ENCODE results near the gene CD55. TPM values are rescaled to one million over a fixed set of nuclear protein-coding genes. Genes with fewer than 3 reads are reported as not detected.

CD55 gene
- total and polyA plus RNA-seq, 2 of the 8 experiments (the other 6 are each of a cell fraction or from before 2014, with no cell fraction given) = 20.1 to 22.8 TPM

DNA sequence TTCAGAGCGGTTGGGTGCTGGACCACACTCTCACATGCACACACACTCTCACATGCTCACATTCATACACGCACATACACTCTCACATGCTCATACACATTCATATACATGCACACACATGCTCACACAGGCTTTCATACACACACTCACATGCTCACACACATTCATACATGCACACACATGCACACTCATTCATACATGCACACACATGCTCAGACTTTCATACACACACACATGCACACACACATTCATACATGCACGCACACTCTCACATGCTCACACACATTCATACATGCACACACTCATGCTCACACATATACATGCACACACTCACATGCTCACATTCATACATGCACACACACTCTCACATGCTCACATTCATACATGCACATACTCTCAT, 6.0 kb upstream of the CD55 start (continued):
- TF ChIP-seq, protein P1, sequence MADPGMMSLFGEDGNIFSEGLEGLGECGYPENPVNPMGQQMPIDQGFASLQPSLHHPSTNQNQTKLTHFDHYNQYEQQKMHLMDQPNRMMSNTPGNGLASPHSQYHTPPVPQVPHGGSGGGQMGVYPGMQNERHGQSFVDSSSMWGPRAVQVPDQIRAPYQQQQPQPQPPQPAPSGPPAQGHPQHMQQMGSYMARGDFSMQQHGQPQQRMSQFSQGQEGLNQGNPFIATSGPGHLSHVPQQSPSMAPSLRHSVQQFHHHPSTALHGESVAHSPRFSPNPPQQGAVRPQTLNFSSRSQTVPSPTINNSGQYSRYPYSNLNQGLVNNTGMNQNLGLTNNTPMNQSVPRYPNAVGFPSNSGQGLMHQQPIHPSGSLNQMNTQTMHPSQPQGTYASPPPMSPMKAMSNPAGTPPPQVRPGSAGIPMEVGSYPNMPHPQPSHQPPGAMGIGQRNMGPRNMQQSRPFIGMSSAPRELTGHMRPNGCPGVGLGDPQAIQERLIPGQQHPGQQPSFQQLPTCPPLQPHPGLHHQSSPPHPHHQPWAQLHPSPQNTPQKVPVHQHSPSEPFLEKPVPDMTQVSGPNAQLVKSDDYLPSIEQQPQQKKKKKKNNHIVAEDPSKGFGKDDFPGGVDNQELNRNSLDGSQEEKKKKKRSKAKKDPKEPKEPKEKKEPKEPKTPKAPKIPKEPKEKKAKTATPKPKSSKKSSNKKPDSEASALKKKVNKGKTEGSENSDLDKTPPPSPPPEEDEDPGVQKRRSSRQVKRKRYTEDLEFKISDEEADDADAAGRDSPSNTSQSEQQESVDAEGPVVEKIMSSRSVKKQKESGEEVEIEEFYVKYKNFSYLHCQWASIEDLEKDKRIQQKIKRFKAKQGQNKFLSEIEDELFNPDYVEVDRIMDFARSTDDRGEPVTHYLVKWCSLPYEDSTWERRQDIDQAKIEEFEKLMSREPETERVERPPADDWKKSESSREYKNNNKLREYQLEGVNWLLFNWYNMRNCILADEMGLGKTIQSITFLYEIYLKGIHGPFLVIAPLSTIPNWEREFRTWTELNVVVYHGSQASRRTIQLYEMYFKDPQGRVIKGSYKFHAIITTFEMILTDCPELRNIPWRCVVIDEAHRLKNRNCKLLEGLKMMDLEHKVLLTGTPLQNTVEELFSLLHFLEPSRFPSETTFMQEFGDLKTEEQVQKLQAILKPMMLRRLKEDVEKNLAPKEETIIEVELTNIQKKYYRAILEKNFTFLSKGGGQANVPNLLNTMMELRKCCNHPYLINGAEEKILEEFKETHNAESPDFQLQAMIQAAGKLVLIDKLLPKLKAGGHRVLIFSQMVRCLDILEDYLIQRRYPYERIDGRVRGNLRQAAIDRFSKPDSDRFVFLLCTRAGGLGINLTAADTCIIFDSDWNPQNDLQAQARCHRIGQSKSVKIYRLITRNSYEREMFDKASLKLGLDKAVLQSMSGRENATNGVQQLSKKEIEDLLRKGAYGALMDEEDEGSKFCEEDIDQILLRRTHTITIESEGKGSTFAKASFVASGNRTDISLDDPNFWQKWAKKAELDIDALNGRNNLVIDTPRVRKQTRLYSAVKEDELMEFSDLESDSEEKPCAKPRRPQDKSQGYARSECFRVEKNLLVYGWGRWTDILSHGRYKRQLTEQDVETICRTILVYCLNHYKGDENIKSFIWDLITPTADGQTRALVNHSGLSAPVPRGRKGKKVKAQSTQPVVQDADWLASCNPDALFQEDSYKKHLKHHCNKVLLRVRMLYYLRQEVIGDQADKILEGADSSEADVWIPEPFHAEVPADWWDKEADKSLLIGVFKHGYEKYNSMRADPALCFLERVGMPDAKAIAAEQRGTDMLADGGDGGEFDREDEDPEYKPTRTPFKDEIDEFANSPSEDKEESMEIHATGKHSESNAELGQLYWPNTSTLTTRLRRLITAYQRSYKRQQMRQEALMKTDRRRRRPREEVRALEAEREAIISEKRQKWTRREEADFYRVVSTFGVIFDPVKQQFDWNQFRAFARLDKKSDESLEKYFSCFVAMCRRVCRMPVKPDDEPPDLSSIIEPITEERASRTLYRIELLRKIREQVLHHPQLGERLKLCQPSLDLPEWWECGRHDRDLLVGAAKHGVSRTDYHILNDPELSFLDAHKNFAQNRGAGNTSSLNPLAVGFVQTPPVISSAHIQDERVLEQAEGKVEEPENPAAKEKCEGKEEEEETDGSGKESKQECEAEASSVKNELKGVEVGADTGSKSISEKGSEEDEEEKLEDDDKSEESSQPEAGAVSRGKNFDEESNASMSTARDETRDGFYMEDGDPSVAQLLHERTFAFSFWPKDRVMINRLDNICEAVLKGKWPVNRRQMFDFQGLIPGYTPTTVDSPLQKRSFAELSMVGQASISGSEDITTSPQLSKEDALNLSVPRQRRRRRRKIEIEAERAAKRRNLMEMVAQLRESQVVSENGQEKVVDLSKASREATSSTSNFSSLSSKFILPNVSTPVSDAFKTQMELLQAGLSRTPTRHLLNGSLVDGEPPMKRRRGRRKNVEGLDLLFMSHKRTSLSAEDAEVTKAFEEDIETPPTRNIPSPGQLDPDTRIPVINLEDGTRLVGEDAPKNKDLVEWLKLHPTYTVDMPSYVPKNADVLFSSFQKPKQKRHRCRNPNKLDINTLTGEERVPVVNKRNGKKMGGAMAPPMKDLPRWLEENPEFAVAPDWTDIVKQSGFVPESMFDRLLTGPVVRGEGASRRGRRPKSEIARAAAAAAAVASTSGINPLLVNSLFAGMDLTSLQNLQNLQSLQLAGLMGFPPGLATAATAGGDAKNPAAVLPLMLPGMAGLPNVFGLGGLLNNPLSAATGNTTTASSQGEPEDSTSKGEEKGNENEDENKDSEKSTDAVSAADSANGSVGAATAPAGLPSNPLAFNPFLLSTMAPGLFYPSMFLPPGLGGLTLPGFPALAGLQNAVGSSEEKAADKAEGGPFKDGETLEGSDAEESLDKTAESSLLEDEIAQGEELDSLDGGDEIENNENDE (IDR thresholded peaks at IDR 0.05; ENCODE audit: insufficient replicate concordance, low read length) = no peak
- TF ChIP-seq GABPA (IDR thresholded peaks at IDR 0.05; ENCODE audit: borderline replicate concordance, insufficient read depth, low read length) = no peak
- no peak for TF ChIP-seq E2F6 (IDR thresholded peaks at IDR 0.05)
- no peak for TF ChIP-seq BACH1 (IDR thresholded peaks at IDR 0.05; ENCODE audit: low read length)
- no peak for TF ChIP-seq CTBP2 (IDR thresholded peaks at IDR 0.05; ENCODE audit: borderline replicate concordance, insufficient read depth, insufficient read length, low read length)
- no peak for TF ChIP-seq POU5F1 (IDR thresholded peaks at IDR 0.05; ENCODE audit: low read depth, low read length)
- TF ChIP-seq, protein P2, sequence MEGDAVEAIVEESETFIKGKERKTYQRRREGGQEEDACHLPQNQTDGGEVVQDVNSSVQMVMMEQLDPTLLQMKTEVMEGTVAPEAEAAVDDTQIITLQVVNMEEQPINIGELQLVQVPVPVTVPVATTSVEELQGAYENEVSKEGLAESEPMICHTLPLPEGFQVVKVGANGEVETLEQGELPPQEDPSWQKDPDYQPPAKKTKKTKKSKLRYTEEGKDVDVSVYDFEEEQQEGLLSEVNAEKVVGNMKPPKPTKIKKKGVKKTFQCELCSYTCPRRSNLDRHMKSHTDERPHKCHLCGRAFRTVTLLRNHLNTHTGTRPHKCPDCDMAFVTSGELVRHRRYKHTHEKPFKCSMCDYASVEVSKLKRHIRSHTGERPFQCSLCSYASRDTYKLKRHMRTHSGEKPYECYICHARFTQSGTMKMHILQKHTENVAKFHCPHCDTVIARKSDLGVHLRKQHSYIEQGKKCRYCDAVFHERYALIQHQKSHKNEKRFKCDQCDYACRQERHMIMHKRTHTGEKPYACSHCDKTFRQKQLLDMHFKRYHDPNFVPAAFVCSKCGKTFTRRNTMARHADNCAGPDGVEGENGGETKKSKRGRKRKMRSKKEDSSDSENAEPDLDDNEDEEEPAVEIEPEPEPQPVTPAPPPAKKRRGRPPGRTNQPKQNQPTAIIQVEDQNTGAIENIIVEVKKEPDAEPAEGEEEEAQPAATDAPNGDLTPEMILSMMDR (IDR thresholded peaks at IDR 0.05; ENCODE audit: control extremely low read depth in 1 of 3, insufficient read depth in 1 of 3, low read depth in 1 of 3, low read length in 3 of 3) = no peak
- no peak for TF ChIP-seq BRCA1 (IDR thresholded peaks at IDR 0.05; ENCODE audit: low read depth, low read length)
- TF ChIP-seq CHD2 (IDR thresholded peaks at IDR 0.05; ENCODE audit: low read length) = no peak
